Measurements from ENCODE around the gene CCDC57.
"Not testable (repeated sequence)": the region's sequence is repeated elsewhere in the genome, so short reads cannot be mapped to it uniquely, and the experiment has no call there.

Gene CCDC57

GRCh38 chr17:82217120-82217529 is 4.5 kb upstream of the CCDC57 start:
- TF ChIP-seq CTCF (conservative IDR thresholded peaks at IDR 0.05; ENCODE audit: low read length) = no peak
- no peak overlapping the region; the same call in 1 of the 2 replicates for H3K4me3 ChIP-seq (ENCODE audit: low read length)
- peak; percentile 36 for DNase-seq (ENCODE audit: low read depth)

GRCh38 chr17:82216301-82217119 is 3.9 kb upstream of the CCDC57 start:
- H3K4me3 ChIP-seq (ENCODE audit: low read length) = no peak overlapping the region
- DNase-seq (ENCODE audit: low read depth) = peak; percentile 96
- no peak for TF ChIP-seq CTCF (conservative IDR thresholded peaks at IDR 0.05; ENCODE audit: low read length)

GRCh38 chr17:82215972-82216300 is 3.3 kb upstream of the CCDC57 start:
- TF ChIP-seq CTCF (conservative IDR thresholded peaks at IDR 0.05; ENCODE audit: low read length) = no peak
- DNase-seq (ENCODE audit: low read depth) = no peak
- H3K4me3 ChIP-seq (ENCODE audit: low read length) = no peak overlapping the region

- peak; percentile 42 for DNase-seq (ENCODE audit: low read depth)
- TF ChIP-seq CTCF (conservative IDR thresholded peaks at IDR 0.05; ENCODE audit: low read length) = no peak
- H3K4me3 ChIP-seq (ENCODE audit: low read length) = no peak overlapping the region
Measured at GRCh38 chr17:82215095-82215971, 2.7 kb upstream of the CCDC57 start.

GRCh38 chr17:82214012-82214628 is 1.5 kb upstream of the CCDC57 start:
- TF ChIP-seq CTCF (conservative IDR thresholded peaks at IDR 0.05; ENCODE audit: low read length) = no peak
- no peak for DNase-seq (ENCODE audit: low read depth)
- no peak overlapping the region for H3K4me3 ChIP-seq (ENCODE audit: low read length)

GRCh38 chr17:82213251-82214011 is 789 bp upstream of the CCDC57 start:
- peak; percentile 82 for DNase-seq (ENCODE audit: low read depth)
- no peak for TF ChIP-seq CTCF (conservative IDR thresholded peaks at IDR 0.05; ENCODE audit: low read length)
- H3K4me3 ChIP-seq (ENCODE audit: low read length) = peak overlapping the region; percentile 66

GRCh38 chr17:82210655-82211054 is 2.0 kb downstream of the CCDC57 start:
- H3K4me3 ChIP-seq (ENCODE audit: low read length); DNase-seq (ENCODE audit: low read depth): not testable (repeated sequence)
